ENCODE results near the gene GALNT9.

- no peak for TF ChIP-seq CTCF (IDR thresholded peaks at IDR 0.05)
- no peak for TF ChIP-seq USF2 (IDR thresholded peaks at IDR 0.05)
- no peak for TF ChIP-seq POLR2A (IDR thresholded peaks at IDR 0.05; ENCODE audit: low read length)
- TF ChIP-seq PHF8 (IDR thresholded peaks at IDR 0.05; ENCODE audit: borderline replicate concordance, low read depth), result no peak
- no peak for TF ChIP-seq ESRRA (IDR thresholded peaks at IDR 0.05; ENCODE audit: borderline replicate concordance, low read length)
- TF ChIP-seq EP300 (IDR thresholded peaks at IDR 0.05), result no peak
Measured at GRCh38 chr12:132285991-132286681, 43.3 kb downstream of the GALNT9 start.

Measured in A549 (cell line).